ENCODE data around the gene ZNF710.

DNA sequence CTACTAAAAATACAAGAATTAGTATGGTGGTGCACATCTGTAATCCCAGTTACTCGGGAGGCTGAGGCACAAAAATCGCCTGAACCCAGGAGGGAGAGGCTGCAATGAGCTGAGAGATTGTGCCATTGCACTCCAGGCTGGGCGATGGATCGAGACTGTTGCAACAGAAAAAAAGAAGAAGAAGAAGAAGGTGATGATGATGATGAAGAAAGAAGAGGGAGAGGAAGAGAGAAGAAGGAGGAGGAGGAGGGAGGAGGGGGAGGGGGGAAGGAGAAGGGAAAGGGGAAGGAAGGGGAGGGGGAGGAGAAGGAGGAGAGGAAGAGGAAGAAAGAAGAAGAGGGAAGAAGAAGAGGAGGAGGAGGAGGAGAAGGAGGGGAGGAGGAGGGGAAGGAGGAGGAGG, 33.2 kb upstream of the ZNF710 start:
- no peak for TF ChIP-seq SRSF3 (IDR thresholded peaks at IDR 0.05; ENCODE audit: insufficient read depth, low read length)
- no peak for TF ChIP-seq SAP30 (IDR thresholded peaks at IDR 0.05; ENCODE audit: borderline replicate concordance, insufficient read depth, low read depth, low read length, poor library complexity, severe bottlenecking)
- no peak for TF ChIP-seq MYBL2 (IDR thresholded peaks at IDR 0.05; ENCODE audit: low read depth)
- no peak for TF ChIP-seq MYBL2 (CRISPR knock-in tag; IDR thresholded peaks at IDR 0.05; ENCODE audit: borderline replicate concordance)
- no peak for TF ChIP-seq TAF1 (IDR thresholded peaks at IDR 0.05; ENCODE audit: control insufficient read depth, extremely low read depth, insufficient read depth, low read length, severe bottlenecking)
- no peak for TF ChIP-seq KDM1A (IDR thresholded peaks at IDR 0.05)

Data from K562 (cell line).